Gastrocnemius medialis (tissue), 4 donors: ENCODE measurements around the gene FHOD3.

ENCODE experiments used
- POLR2A ChIP-seq, 2 donors: fragments of 450-650 bp; IDR thresholded peaks; one replicate each; pipeline ENCODE4 v1.6.1; 2017; ENCODE audit warnings: antibody characterized with exemption in 2 of 2, mild to moderate bottlenecking in 2 of 2, moderate library complexity in 2 of 2
- TF ChIP-seq, protein P1 (sequence below), 5 experiments: fragments of 450-650 bp in 3 of 5; fragments of 200-600 bp in 2 of 5; sonication (generic) in 2 of 5; IDR thresholded peaks in 4 of 5; conservative IDR thresholded peaks in 1 of 5; 1 replicate in 4 of 5; 2 replicates in 1 of 5; pipeline ENCODE4 v1.5.1; 2016 to 2019; ENCODE audit warnings: antibody characterized with exemption in 5 of 5, mild to moderate bottlenecking in 3 of 5, moderate library complexity in 3 of 5

DNA sequence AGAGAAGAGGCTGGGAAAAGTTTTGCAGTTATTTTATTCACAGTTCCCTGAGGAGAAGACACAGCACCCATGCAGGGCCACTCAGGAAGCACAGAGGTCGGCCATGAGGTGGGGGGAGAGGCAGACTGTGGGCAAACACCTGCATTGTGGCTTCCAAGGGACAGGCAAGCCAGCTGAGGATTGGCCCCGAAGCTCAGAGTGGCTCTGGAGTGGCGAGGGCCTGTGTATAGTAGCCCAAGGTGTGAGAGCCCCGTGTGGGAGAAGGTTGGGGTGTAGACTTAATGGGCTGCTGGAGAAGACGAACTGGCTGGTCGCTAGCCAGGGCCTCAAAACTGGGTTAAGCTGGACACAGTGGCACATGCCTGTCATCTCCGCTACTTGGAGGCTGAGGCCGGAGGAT is 218.7 kb downstream of the FHOD3 start:
- TF ChIP-seq, protein P1, sequence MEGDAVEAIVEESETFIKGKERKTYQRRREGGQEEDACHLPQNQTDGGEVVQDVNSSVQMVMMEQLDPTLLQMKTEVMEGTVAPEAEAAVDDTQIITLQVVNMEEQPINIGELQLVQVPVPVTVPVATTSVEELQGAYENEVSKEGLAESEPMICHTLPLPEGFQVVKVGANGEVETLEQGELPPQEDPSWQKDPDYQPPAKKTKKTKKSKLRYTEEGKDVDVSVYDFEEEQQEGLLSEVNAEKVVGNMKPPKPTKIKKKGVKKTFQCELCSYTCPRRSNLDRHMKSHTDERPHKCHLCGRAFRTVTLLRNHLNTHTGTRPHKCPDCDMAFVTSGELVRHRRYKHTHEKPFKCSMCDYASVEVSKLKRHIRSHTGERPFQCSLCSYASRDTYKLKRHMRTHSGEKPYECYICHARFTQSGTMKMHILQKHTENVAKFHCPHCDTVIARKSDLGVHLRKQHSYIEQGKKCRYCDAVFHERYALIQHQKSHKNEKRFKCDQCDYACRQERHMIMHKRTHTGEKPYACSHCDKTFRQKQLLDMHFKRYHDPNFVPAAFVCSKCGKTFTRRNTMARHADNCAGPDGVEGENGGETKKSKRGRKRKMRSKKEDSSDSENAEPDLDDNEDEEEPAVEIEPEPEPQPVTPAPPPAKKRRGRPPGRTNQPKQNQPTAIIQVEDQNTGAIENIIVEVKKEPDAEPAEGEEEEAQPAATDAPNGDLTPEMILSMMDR (IDR thresholded peaks at IDR 0.05 in 4 of 5, conservative IDR thresholded peaks at IDR 0.05 in 1 of 5), result no peak
- no peak for TF ChIP-seq POLR2A (IDR thresholded peaks at IDR 0.05)
